Endothelial cell (in vitro differentiated cells): Measurements from ENCODE around the gene MC3R. TPM values are rescaled to one million over a fixed set of nuclear protein-coding genes. Genes with fewer than 3 reads are reported as not detected.

Source experiments
- DNase-seq: peaks from one replicate; pipeline ENCODE4 v3.0.0; 2021; ENCODE audit warnings: low spot score
- H3K27ac Mint-ChIP-seq: one replicate; pipeline ENCODE4 v1.8.0; 2021; ENCODE audit warnings: mixed read lengths, inconsistent platforms; ENCODE audit not compliant: unreplicated experiment
- H3K27me3 Mint-ChIP-seq: one replicate; pipeline ENCODE4 v1.8.0; 2021; ENCODE audit warnings: mild to moderate bottlenecking, moderate library complexity, mixed read lengths, inconsistent platforms; ENCODE audit not compliant: unreplicated experiment
- H3K36me3 Mint-ChIP-seq: one replicate; pipeline ENCODE4 v1.8.0; 2021; ENCODE audit warnings: mild to moderate bottlenecking, low read depth, mixed read lengths, inconsistent platforms; ENCODE audit not compliant: unreplicated experiment
- H3K4me1 Mint-ChIP-seq: one replicate; pipeline ENCODE4 v1.8.0; 2021; ENCODE audit warnings: mild to moderate bottlenecking, mixed read lengths, inconsistent platforms; ENCODE audit not compliant: unreplicated experiment
- H3K4me3 Mint-ChIP-seq: one replicate; pipeline ENCODE4 v1.8.0; 2021; ENCODE audit warnings: mild to moderate bottlenecking, mixed read lengths, inconsistent platforms; ENCODE audit not compliant: unreplicated experiment
- H3K9me3 Mint-ChIP-seq: one replicate; pipeline ENCODE4 v1.8.0; 2021; ENCODE audit warnings: mixed read lengths, inconsistent platforms; ENCODE audit not compliant: unreplicated experiment
- CTCF ChIP-seq: fragments of 200-600 bp; sonication (generic); IDR thresholded peaks from one replicate; pipeline ENCODE4 v1.5.0; 2021; ENCODE audit warnings: antibody characterized with exemption; ENCODE audit not compliant: unreplicated experiment
- total RNA-seq: library from RNA; stranded (reverse); fragmentation: NEBNext Ultra II Directional; extraction: Animal tissue kit (Norgen Biotek cat#: 25700); gene quantifications from one replicate; pipeline ENCODE4 v1.2.1, GENCODE V29; 2021; ENCODE audit not compliant: unreplicated experiment

Gene MC3R
- total RNA-seq, 1 donor from 2014 or later: not detected

- DNase-seq: no peak
- H3K9me3 Mint-ChIP-seq: peaks cover 45% of the 10 kb centered on the region
- H3K36me3 Mint-ChIP-seq: peaks cover 8% of the 10 kb centered on the region
- TF ChIP-seq CTCF: no peak
- no peaks in the 10 kb centered on the region for H3K4me1 Mint-ChIP-seq
- no peak overlapping the region for H3K27ac Mint-ChIP-seq
- H3K4me3 Mint-ChIP-seq: no peak overlapping the region
- peaks cover 9% of the 10 kb centered on the region for H3K27me3 Mint-ChIP-seq
Observed at GRCh38 chr20:56228021-56228420, 20.5 kb upstream of the MC3R start.

- peaks cover 8% of the 10 kb centered on the region for H3K27me3 Mint-ChIP-seq
- H3K4me3 Mint-ChIP-seq: no peak overlapping the region
- no peak overlapping the region for H3K27ac Mint-ChIP-seq
- peaks cover 45% of the 10 kb centered on the region for H3K9me3 Mint-ChIP-seq
- TF ChIP-seq CTCF: no peak
- H3K36me3 Mint-ChIP-seq: peaks cover 13% of the 10 kb centered on the region
- DNase-seq: no peak
- no peaks in the 10 kb centered on the region for H3K4me1 Mint-ChIP-seq
Observed at GRCh38 chr20:56229812-56230211, 18.7 kb upstream of the MC3R start.

- no peaks in the 10 kb centered on the region for H3K4me1 Mint-ChIP-seq
- TF ChIP-seq CTCF: no peak
- no peak overlapping the region for H3K27ac Mint-ChIP-seq
- peaks cover 53% of the 10 kb centered on the region for H3K9me3 Mint-ChIP-seq
- no peak overlapping the region for H3K4me3 Mint-ChIP-seq
- DNase-seq: no peak
- H3K27me3 Mint-ChIP-seq: peaks cover 1% of the 10 kb centered on the region
- H3K36me3 Mint-ChIP-seq: peaks cover 9% of the 10 kb centered on the region
Observed at GRCh38 chr20:56234110-56234509, 14.4 kb upstream of the MC3R start.

- Mint-ChIP-seq H3K27ac (no peak overlapping the region), H3K36me3 (peaks cover 9% of the 10 kb centered on the region), H3K9me3 (peaks cover 46% of the 10 kb centered on the region), H3K4me1 (no peaks in the 10 kb centered on the region), H3K4me3 (no peak overlapping the region), H3K27me3 (peaks cover 1% of the 10 kb centered on the region)
- DNase-seq: no peak
- TF ChIP-seq CTCF: no peak
Observed at GRCh38 chr20:56237335-56237734, 11.2 kb upstream of the MC3R start.

- TF ChIP-seq CTCF: no peak
- peaks cover 39% of the 10 kb centered on the region for H3K9me3 Mint-ChIP-seq
Observed at GRCh38 chr20:56244259-56244658, 4.3 kb upstream of the MC3R start.

More at GRCh38 chr20:56244259-56244658, 4.3 kb upstream of the MC3R start:
- Mint-ChIP-seq H3K27me3 (peaks cover 10% of the 10 kb centered on the region), H3K4me1 (no peaks in the 10 kb centered on the region), H3K27ac (no peak overlapping the region), H3K36me3 (peaks cover 24% of the 10 kb centered on the region), H3K4me3 (no peak overlapping the region)
- DNase-seq: no peak
